Hepatocyte (in vitro differentiated cells): Measurements from ENCODE around the gene ZNF467.

Experiments used
- CTCF ChIP-seq: fragments of 200-600 bp; sonication (generic); IDR thresholded peaks from 2 replicates; pipeline ENCODE4 v1.5.1; 2016; ENCODE audit warnings: antibody characterized with exemption, mild to moderate bottlenecking; ENCODE audit not compliant: poor library complexity
- EZH2 ChIP-seq: fragments of 200-600 bp; sonication (generic); IDR thresholded peaks from 2 replicates; pipeline ENCODE4 v1.6.1; 2016; ENCODE audit warnings: antibody characterized with exemption, mild to moderate bottlenecking, borderline replicate concordance
- EZH2phosphoT487 ChIP-seq: fragments of 200-600 bp; sonication (generic); IDR thresholded peaks from one replicate; pipeline ENCODE4 v1.6.1; 2018; ENCODE audit warnings: antibody characterized with exemption, mild to moderate bottlenecking, low read depth, moderate library complexity; ENCODE audit not compliant: unreplicated experiment, severe bottlenecking

GRCh38 chr7:149811221-149811620 lies 37.8 kb upstream of the ZNF467 start:
- TF ChIP-seq CTCF (no peak), EZH2phosphoT487 (no peak), EZH2 (no peak)
